Left colon (tissue), 2 donors: ENCODE data around the gene PIK3CB. TPM values are rescaled to one million over a fixed set of nuclear protein-coding genes. Genes with fewer than 3 reads are reported as not detected.

Experiments used
- total RNA-seq, 2 donors: library from RNA; stranded (reverse); fragmentation: NEBNext Ultra II Directional; extraction: Animal tissue kit (Norgen Biotek cat#: 25700); gene quantifications; one replicate each; pipeline ENCODE4 v1.2.1, GENCODE V29; 2021
- donor health status: DM: no; HTN: no; CAD: no.
- donor health status: DM: yes; HTN: yes; CAD: no.

PIK3CB gene
- total RNA-seq, 2 donors from 2014 or later = 54.9 to 55.9 TPM

Other genes with a start within 250 kb of the PIK3CB start
- gene CEP70, start 240.7 kb downstream of the PIK3CB start, total RNA-seq = 10 to 100 TPM; 35.8 to 36.4 TPM
- gene FAIM, start 226.2 kb downstream of the PIK3CB start, total RNA-seq = 1 to 10 TPM; 4.4 to 5.5 TPM
- not detected for gene FOXL2, start 112.2 kb upstream of the PIK3CB start, total RNA-seq
- not detected for gene FOXL2NB, start 112.3 kb upstream of the PIK3CB start, total RNA-seq
- not detected for gene PRR23A, start 171.3 kb upstream of the PIK3CB start, total RNA-seq
- gene PRR23B, start 186.0 kb upstream of the PIK3CB start, total RNA-seq = not detected
- not detected for gene PRR23C, start 210.0 kb upstream of the PIK3CB start, total RNA-seq